ENCODE results near the gene KCTD7. TPM values are rescaled to one million over a fixed set of nuclear protein-coding genes. Genes with fewer than 3 reads are reported as not detected.
"Not testable (repeated sequence)": the region's sequence is repeated elsewhere in the genome, so short reads cannot be mapped to it uniquely, and the experiment has no call there.

Gene KCTD7
- total RNA-seq (2021; ENCODE audit: unreplicated experiment) (28.0 TPM), Bru-seq, nascent RNA (percentile 85 among the genes with signal in this experiment), BruChase-seq, experiment 1, labeled RNA remaining after a 2-hour chase (percentile 98 among the genes with signal in this experiment), BruChase-seq, experiment 2, labeled RNA remaining after a 6-hour chase (percentile 93 among the genes with signal in this experiment)
- 22.4 TPM for polyA plus RNA-seq (2012; ENCODE audit: insufficient read length)
- long read RNA-seq, full-length matches to known transcripts, result 3 of 9 reads
- long read RNA-seq, partial matches to known transcripts, result 4 of 9 reads
- long read RNA-seq, other reads (novel, unspliced or antisense), result 2 of 9 reads

DNA sequence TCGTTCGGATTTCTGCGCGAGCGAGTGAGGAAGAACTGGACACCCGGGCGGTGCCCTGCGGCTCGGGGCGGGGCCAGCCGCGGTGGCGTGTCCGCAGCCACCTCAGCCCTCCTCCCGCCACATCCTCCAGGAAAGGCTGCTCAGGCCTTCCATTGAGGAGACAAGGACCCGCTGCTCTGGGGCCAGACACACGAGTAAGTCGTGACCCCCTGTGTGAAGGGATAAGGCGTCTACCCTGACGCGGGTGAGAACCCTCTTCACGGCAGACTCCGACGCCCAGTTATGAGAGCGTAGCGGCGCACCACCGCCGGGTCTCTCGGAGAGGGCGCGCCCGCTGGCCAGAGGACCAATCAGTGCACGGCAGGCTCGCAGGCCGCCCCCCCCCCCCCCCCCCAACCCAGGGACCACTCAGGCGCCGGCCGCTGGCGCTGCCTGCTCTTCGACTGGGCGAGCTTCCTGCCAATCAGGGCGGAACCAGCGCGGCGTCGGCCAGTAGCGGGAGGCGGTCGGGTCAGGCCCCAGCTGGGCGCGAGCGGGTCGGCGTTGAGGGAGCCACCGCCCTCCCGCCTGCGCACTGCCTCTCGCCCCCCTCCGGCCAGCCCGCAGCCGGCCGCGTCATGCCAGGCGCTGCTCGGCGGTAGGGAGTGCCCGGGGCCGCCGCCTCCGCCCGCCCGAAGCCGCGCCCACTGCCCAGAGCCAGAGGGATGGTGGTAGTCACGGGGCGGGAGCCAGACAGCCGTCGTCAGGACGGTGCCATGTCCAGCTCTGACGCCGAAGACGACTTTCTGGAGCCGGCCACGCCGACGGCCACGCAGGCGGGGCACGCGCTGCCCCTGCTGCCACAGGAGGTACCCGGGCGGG, at the start of gene KCTD7:
TSS of gene KCTD7 (plus strand) at position 521 of the 861 bp plus-strand sequence. CDS start at position 705, 184 bp downstream.
- POLR2A ChIA-PET, result interaction anchor here (0.6 to 0.7 kb wide), 3 partner anchors 58 to 386 kb away, joined by 3 to 7 read pairs (median 4); no protein-coding TSS in a partner anchor
- CTCF ChIA-PET, result no interaction called here
- Histone ChIP-seq H3K27me3 (ENCODE audit: control insufficient read depth, insufficient read depth, low read length) (no peaks in the 10 kb centered on the region), H3K4me3 (ENCODE audit: low read depth in 2 of 2, low read length in 2 of 2) (peak within 1 kb of the TSS; percentile 75 to 83), H3K9me3 (ENCODE audit: control insufficient read depth, insufficient read depth, low read depth, low read length) (no peaks in the 10 kb centered on the region), H3K4me1 (ENCODE audit: control insufficient read depth, insufficient read depth, low read length) (peaks cover 4% of the 10 kb centered on the region; the same call in 1 of the 2 replicates), H3K36me3 (ENCODE audit: control insufficient read depth, insufficient read depth, low read length) (no peaks in the 10 kb centered on the region), H3K27ac (ENCODE audit: low read length) (peak within 1 kb of the TSS; percentile 89)
- TF ChIP-seq POLR2AphosphoS5 (IDR thresholded peaks at IDR 0.05; ENCODE audit: low read depth, low read length), result peak; percentile 98
- TF ChIP-seq, protein P1, sequence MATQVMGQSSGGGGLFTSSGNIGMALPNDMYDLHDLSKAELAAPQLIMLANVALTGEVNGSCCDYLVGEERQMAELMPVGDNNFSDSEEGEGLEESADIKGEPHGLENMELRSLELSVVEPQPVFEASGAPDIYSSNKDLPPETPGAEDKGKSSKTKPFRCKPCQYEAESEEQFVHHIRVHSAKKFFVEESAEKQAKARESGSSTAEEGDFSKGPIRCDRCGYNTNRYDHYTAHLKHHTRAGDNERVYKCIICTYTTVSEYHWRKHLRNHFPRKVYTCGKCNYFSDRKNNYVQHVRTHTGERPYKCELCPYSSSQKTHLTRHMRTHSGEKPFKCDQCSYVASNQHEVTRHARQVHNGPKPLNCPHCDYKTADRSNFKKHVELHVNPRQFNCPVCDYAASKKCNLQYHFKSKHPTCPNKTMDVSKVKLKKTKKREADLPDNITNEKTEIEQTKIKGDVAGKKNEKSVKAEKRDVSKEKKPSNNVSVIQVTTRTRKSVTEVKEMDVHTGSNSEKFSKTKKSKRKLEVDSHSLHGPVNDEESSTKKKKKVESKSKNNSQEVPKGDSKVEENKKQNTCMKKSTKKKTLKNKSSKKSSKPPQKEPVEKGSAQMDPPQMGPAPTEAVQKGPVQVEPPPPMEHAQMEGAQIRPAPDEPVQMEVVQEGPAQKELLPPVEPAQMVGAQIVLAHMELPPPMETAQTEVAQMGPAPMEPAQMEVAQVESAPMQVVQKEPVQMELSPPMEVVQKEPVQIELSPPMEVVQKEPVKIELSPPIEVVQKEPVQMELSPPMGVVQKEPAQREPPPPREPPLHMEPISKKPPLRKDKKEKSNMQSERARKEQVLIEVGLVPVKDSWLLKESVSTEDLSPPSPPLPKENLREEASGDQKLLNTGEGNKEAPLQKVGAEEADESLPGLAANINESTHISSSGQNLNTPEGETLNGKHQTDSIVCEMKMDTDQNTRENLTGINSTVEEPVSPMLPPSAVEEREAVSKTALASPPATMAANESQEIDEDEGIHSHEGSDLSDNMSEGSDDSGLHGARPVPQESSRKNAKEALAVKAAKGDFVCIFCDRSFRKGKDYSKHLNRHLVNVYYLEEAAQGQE (IDR thresholded peaks at IDR 0.05; ENCODE audit: insufficient read depth in 1 of 2, low read depth in 2 of 2, low read length in 1 of 2), result no peak
- TF ChIP-seq TCF7L2 (IDR thresholded peaks at IDR 0.05; ENCODE audit: low read depth, low read length), result 0 out of 2 replicates have a peak, but pooled peaks have one; percentile 9
- TF ChIP-seq SIN3A (IDR thresholded peaks at IDR 0.05; ENCODE audit: borderline replicate concordance, insufficient read depth, low read depth, low read length), result peak; percentile 90; the same call in 1 of the 2 replicates
- TF ChIP-seq, protein P2, sequence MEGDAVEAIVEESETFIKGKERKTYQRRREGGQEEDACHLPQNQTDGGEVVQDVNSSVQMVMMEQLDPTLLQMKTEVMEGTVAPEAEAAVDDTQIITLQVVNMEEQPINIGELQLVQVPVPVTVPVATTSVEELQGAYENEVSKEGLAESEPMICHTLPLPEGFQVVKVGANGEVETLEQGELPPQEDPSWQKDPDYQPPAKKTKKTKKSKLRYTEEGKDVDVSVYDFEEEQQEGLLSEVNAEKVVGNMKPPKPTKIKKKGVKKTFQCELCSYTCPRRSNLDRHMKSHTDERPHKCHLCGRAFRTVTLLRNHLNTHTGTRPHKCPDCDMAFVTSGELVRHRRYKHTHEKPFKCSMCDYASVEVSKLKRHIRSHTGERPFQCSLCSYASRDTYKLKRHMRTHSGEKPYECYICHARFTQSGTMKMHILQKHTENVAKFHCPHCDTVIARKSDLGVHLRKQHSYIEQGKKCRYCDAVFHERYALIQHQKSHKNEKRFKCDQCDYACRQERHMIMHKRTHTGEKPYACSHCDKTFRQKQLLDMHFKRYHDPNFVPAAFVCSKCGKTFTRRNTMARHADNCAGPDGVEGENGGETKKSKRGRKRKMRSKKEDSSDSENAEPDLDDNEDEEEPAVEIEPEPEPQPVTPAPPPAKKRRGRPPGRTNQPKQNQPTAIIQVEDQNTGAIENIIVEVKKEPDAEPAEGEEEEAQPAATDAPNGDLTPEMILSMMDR (IDR thresholded peaks at IDR 0.05), result no peak
- peak; percentile 97 for ATAC-seq
- intact Hi-C loops (cut with micrococcal nuclease; ENCODE audit: unreplicated experiment), result no loop called here
- BruUV-seq (replicated peaks), result no TSS peak
- in situ Hi-C loops (cut with HindIII; ENCODE audit: low pct_unique_long_range_greater_than_20kb, low sequenced_read_pairs), result no loop called here
- peak; percentile 84 for DNase-seq (ENCODE audit: low read depth, low spot score)

DNA sequence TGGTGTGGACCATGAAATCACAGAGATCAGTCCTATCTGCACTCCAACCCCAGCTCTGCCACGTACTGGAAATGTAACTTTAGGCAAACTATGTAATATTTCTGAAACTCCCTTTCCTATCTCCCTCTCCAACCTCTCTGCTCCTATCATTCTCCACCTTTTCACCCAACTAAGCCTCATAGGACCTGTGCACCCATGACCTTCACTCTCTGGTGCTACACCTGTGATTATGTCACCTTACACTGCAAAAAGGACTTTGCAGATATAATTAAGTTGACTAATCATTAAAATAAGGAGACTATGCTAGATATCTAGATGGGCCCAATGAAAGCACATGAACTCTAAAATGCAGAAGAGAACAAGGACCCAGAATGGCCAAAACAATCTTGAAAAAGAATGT, 48.3 kb upstream of the KCTD7 start:
- POLR2A ChIA-PET, result interaction anchor here (0.6 kb wide), 1 partner anchor 41 kb away, joined by 5 read pairs; no protein-coding TSS in a partner anchor
- BruUV-seq (replicated peaks), result not testable (repeated sequence)

DNA sequence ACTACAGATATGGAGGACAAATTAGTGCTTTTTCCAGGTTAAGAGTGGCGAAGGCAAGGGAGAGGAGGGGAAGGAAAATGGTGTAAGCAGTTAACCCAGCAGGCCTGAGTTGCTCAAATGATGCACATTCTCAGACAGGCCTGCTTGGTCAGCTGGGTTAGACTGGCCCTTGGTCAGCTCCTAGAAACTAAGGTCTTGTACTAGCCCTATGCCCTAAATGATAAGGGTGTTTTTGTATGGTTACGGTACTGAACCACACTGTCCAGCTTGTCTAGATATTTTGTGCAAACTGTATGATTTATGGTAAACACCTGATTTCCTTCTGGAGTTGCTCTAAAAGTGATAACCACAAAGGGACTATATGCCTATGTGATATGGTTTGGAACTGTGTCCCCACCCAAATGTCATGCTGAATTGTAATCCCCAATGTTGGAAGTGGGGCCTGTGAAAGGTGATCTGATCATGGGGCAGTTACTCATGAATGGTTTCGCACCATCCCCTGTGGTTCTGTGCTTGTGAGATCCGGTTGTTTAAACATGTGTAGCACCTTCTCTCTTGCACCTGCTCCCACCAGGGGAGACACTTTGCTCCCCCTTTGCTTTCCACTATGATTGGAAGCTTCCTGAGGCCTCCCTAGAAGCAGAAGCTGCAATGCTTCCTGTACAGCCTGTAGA, 45.7 kb upstream of the KCTD7 start:
- H3K4me1 ChIP-seq (ENCODE audit: control insufficient read depth, insufficient read depth, low read length); intact Hi-C loops (cut with micrococcal nuclease; ENCODE audit: unreplicated experiment); H3K27ac ChIP-seq (ENCODE audit: low read length); H3K9me3 ChIP-seq (ENCODE audit: control insufficient read depth, insufficient read depth, low read depth, low read length); H3K4me3 ChIP-seq (ENCODE audit: low read depth in 2 of 2, low read length in 2 of 2); in situ Hi-C loops (cut with HindIII; ENCODE audit: low pct_unique_long_range_greater_than_20kb, low sequenced_read_pairs); ATAC-seq; BruUV-seq (replicated peaks); H3K36me3 ChIP-seq (ENCODE audit: control insufficient read depth, insufficient read depth, low read length); POLR2A ChIA-PET; CTCF ChIA-PET; H3K27me3 ChIP-seq (ENCODE audit: control insufficient read depth, insufficient read depth, low read length); DNase-seq (ENCODE audit: low read depth, low spot score): not testable (repeated sequence)

More for the DNA sequence above, 48.3 kb upstream of the KCTD7 start:
- in situ Hi-C loops (cut with HindIII; ENCODE audit: low pct_unique_long_range_greater_than_20kb, low sequenced_read_pairs); H3K36me3 ChIP-seq (ENCODE audit: control insufficient read depth, insufficient read depth, low read length); H3K4me1 ChIP-seq (ENCODE audit: control insufficient read depth, insufficient read depth, low read length); H3K4me3 ChIP-seq (ENCODE audit: low read depth in 2 of 2, low read length in 2 of 2); DNase-seq (ENCODE audit: low read depth, low spot score); H3K9me3 ChIP-seq (ENCODE audit: control insufficient read depth, insufficient read depth, low read depth, low read length); H3K27me3 ChIP-seq (ENCODE audit: control insufficient read depth, insufficient read depth, low read length); CTCF ChIA-PET; ATAC-seq; H3K27ac ChIP-seq (ENCODE audit: low read length); intact Hi-C loops (cut with micrococcal nuclease; ENCODE audit: unreplicated experiment): not testable (repeated sequence)

Measured in Panc1 (cell line).